ENCODE measurements around the gene LAX1.
"Not testable (repeated sequence)": the region's sequence is repeated elsewhere in the genome, so short reads cannot be mapped to it uniquely, and the experiment has no call there.

Gene LAX1

GRCh38 chr1:203769505-203770343, 4.7 kb downstream of the LAX1 start:
- peak; percentile 8 for DNase-seq

DNA sequence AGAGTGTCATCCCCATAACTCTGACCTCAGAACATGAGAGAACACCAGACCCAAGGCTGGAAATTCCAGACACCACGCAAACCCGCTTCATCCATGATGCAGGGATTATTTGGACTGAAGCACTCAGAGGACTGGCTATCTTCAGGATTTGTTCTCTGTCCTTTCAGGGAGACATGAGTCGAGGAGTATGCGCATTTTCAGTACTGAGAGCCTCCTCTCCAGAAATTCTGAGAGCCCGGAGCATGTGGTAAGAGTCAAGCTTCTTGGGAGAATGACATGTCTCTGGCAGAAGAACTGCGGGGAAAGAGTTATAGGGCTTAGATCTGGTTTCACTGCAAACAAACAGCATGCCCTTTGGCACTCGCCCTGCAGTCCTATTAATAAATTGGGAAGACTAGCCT, 6.9 kb downstream of the LAX1 start:
- no peak for DNase-seq

GRCh38 chr1:203772836-203773235, 7.9 kb downstream of the LAX1 start:
- no peak for DNase-seq

- DNase-seq: no peak
Observed at GRCh38 chr1:203776636-203777035, 11.7 kb downstream of the LAX1 start.

GRCh38 chr1:203777596-203777995, 12.6 kb downstream of the LAX1 start:
- DNase-seq: no peak

GRCh38 chr1:203778146-203778545, 13.2 kb downstream of the LAX1 start:
- no peak for DNase-seq

- no peak for DNase-seq
Observed at GRCh38 chr1:203778789-203779188, 13.8 kb downstream of the LAX1 start.

- no peak for DNase-seq
Observed at GRCh38 chr1:203781962-203782361, 17.0 kb downstream of the LAX1 start.

- DNase-seq: no peak
Observed at GRCh38 chr1:203789966-203790365, 25.0 kb downstream of the LAX1 start.

DNA sequence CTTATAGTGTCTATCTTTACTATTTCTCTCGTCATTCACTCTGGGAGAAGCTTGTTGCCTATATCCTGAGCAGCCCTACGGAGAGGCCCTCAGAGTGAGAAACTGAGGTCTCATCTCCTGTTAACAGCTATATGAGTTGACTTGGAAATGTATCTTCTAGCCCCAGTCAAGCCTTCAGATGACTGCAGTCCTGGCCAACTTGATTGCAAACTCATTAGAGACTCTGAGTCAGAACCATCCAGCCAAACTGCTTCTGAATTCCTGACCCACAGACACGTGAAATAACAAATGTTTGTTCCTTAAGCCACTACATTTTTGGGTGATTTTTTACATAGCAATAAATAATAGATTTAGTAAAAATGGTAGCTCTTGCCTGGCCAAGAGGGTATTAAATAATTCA, 26.5 kb downstream of the LAX1 start:
- no peak for DNase-seq

DNA sequence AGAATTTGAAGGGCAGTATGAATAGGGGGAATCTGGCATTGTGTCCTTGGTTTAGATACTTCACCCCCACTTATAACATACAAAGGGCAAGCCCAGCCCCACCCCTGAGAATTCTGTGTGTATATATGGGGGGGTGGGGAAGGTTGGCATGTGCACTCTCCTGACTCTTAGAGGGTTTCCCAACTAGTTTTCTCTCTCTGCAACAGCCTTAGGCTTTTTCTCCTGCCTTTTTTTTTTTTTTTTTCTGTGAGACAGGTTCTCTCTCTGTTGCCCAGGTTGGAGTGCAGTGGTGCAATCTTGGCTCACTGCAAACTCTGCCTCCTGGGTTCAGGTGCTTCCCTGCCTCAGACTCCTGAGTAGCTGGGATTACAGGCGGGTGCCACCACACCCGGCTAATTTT, 27.5 kb downstream of the LAX1 start:
- no peak for DNase-seq

DNA sequence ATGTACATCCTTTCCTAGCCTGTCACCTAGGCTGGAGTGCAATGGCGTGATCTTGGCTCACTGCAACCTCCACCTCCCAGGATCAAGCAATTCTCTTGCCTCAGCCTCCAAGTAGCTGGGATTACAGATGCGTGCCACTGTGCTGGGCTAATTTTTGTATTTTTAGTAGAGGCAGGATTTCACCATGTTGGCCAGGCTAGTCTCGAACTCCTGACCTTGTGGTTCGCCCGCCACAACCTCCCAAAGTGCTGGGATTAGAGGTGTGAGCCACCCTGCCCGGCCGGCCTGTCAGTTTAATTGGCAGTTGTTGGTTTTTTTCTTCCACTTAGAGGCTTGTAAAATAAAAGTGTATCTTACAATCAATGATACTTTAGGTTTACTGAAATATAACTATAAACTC, 28.6 kb downstream of the LAX1 start:
- not testable (repeated sequence) for DNase-seq

DNA sequence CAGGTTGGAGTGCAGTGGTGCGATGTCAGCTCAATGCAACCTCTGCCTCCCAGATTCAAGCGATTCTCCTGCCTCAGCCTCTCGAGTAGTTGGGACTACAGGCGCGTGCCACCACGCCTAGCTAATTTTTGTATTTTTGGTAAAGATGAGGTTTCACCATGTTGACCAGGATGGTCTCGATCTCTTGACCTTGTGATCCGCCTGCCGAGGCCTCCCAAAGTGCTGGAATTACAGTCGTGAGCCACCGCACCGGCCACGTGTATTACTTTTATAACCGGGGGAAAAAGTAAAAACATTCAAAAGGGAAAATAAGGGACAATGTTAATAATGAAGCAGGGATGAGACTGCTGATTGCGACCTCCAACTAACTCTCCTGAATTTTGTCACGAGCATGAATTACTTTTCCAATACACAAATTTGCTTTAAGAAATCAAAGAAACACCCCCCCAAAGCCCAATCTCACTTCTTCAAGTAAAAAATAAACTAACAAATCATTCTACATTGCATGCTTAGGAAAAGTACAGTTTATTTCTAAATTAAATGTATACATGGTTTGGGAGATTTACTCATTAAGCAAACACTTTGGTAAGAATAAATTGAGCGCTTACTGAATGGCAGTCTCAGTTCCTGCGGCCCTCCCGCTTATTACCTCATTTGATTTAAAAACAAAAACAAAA, 29.9 kb downstream of the LAX1 start:
- no peak for DNase-seq

- peak; percentile 98 for DNase-seq
Observed at GRCh38 chr1:203795441-203796235, 30.7 kb downstream of the LAX1 start, which contains the start of the genes ZBED6 and ZC3H11A. Gene ZBED6 (plus strand): TSS chr1:203795623. CDS start chr1:203797523, 1,900 bp downstream. Gene ZC3H11A (plus strand): TSS chr1:203795623. CDS start chr1:203817071, 21,448 bp downstream.

- no peak for DNase-seq
Observed at GRCh38 chr1:203796236-203796605, 31.2 kb downstream of the LAX1 start.

GRCh38 chr1:203797216-203797615, 32.2 kb downstream of the LAX1 start:
- DNase-seq: no peak

- DNase-seq: no peak
Observed at GRCh38 chr1:203797948-203798655, 33.1 kb downstream of the LAX1 start.

- DNase-seq: no peak
Observed at GRCh38 chr1:203799157-203799556, 34.2 kb downstream of the LAX1 start.

- DNase-seq: no peak
Observed at GRCh38 chr1:203799971-203800370, 35.0 kb downstream of the LAX1 start.

- no peak for DNase-seq
Observed at GRCh38 chr1:203805689-203806088, 40.7 kb downstream of the LAX1 start.

GRCh38 chr1:203807196-203807595, 42.2 kb downstream of the LAX1 start:
- DNase-seq: no peak

GRCh38 chr1:203813581-203814341, 48.8 kb downstream of the LAX1 start:
- no peak for DNase-seq

All from COR-L47 (cell line).